ENCODE data around the gene PFN1.
A peak's percentile ranks its signal among the peaks of the same experiment; 100 is the strongest.

GRCh38 chr17:4967539-4968485 lies 19.5 kb upstream of the PFN1 start, which contains the start of gene SPAG7:
- TF ChIP-seq ZNF274 (IDR thresholded peaks at IDR 0.05; ENCODE audit: low read depth, low read length) = no peak
- peak; percentile 82 for TF ChIP-seq YY1 (IDR thresholded peaks at IDR 0.05; ENCODE audit: insufficient read depth, insufficient read length)
- TF ChIP-seq SUZ12 (IDR thresholded peaks at IDR 0.05; ENCODE audit: extremely low read depth, insufficient read depth, insufficient read length) = no peak

Data from NT2/D1 (cell line).